Activated CD4-positive, alpha-beta T cell treated with anti-CD3 and anti-CD28 coated beads, Interleukin-10, Interleukin-2, amounts not matched to agents 100 ng/mL and 50 ng/mL, durations not matched to agents 16 hours and 8 hours (primary cell): ENCODE results near the gene LGALS3BP.
A peak's percentile ranks its signal among the peaks of the same experiment; 100 is the strongest.
"Not testable (repeated sequence)": the region's sequence is repeated elsewhere in the genome, so short reads cannot be mapped to it uniquely, and the experiment has no call there.

Experiments
- DNase-seq: peaks from one replicate; pipeline ENCODE4 v3.0.0-alpha.2; 2020

LGALS3BP gene

DNA sequence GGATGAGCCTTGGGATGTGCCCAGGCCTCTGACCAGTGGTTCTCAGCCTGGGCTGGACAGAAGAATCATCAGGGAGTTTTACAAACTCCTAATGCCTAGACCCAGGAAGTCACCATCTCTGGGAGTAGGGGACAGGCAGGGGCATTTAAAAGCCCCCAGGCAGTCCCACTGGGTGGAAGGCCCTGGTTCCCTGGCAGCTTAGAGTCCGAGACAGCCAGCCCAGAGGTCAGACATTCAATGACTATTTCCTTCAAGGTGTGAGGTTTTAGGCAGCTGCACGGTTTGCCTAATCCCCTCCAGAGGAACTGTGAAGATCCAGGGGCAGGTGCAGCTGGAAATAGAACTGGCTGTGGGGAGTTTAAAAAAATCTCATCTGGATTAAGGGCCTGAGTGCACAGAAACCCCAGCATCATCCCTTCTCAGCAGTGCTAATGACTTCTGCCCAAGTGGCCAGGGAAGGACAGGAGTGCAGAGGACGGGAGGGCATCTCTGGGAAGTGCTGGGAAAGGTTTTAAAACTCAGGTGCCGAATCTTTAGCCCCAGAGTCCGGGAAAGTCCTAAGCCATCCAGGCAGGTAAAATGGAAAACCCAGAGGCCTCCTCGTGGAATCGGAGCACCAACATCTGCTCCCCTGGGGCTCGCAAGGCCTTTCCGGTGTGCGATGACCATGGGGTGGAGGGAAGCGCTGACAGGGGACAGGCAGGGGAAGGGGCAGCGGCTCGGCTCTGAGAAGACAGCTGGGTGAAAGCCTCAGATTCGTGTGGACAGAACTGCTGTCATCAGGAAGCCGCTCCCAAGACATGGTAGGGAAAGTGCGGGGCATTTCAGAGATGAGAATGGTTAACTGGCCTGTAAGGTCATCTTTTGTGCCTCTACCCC, 1.5 kb upstream of the LGALS3BP start:
- no peak for DNase-seq

DNA sequence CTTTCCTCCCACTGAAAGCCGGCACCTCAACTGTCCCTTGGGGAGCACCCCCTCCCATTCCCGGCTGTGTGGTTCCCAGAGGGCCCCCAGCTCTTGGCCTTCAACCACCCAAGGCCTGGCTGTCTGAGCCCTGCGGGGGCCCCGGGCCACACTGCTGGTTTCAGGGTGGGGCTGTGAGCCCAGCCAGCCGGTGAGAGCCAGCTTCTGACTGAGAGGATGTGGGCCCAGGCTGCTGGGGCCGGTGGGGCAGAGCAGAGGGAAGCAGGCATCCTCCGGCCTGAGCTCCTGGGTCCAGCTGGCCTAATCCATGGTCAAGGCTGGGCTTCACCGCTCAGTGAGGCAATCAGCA, 875 bp upstream of the LGALS3BP start:
- no peak for DNase-seq

DNA sequence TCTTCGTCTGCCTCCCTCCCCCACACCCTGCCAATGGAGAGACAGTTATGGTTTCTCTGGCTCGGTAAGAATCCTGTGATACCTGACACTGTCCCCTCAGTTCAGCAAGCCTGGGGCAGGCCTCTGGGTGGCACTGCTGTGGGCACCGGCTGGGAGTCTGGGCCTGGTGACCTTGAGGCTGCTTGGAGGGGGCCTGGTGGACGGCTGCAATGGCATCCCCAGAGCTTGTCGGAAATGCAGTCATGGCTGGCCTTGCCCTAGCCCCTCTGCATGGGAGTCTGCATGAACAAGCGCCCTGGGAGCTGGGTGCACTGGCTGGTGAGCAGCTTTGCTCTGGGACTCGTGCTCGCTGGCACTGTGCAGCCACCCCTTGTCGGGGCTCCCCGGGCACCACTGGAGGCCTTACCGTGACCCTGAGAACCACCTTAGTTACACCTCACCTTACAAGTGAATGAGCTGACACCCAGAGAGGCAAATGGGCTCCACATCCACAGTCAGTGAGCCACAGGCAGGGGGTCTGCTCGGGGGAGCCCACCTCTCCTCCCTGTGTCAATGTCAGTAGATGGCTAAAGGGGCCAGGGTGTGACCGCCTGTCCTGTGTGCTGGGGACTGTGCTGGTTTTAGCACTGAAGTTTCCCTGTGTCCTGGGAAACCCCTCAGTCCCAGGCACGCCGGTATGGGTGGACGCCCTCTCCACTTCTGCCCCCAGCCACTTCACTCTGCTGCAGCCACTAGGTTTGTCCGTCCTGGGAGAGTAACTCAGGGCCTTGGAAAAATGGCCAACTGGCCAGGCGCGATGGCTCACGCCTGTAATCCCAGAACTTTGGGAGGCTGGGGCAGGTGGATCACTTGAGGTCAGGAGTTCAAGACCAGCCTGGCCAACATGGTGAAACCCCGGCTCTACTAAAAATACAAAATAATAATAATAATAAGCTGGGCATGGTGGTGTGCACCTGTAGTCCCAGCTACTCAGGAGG, 1.4 kb downstream of the LGALS3BP start:
- DNase-seq: no peak

DNA sequence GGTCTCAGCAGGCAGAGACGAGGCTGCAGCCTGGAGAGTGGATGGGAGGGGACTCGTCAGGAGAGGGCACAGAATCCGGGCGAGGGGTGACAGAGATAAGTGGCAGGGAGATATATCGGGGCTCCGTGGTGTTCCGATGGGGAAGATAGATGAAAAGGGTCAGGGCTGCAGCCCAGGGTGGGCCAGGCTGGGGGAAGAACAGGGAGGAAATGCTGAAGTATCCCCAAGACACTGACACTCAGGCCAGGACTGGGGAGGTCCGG, 2.1 kb downstream of the LGALS3BP start:
- no peak for DNase-seq

DNA sequence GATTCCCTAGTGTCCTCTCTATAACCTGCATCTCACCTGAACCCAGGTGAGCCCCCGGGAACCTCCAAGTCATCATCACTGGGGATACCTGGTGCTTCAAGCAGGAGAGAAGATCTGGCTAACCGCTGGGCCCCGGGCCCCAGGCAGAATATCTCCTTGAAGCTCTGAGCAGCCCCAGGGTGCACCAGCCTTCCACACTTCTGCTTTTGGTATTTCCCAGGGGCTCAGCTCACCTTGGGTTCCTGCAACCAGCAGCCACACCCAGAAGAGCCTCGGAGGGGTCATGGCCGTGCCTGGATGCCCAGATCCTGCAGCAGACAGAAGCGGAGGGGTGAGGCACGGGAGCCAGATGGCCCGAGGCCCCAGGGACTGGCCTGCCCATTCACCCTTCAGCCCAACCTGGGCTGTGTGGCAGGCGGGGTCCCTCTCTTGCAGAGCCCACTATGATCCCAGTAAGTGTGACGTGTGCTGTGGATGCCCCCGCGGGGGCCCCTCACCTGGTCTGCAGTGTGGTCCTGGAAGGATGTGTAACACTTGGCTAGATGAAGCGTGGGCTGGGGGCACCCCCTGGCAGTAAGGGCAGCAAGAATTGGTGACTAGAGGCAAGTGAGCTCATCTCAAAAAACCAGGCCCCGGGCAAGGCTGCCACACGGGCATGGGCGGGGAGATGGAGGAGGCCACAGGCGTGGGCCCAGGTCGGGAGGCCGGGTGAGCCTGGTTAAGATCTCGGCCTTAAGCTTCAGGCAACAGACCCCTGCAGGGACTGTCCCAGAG, 2.6 kb downstream of the LGALS3BP start:
- no peak for DNase-seq

DNA sequence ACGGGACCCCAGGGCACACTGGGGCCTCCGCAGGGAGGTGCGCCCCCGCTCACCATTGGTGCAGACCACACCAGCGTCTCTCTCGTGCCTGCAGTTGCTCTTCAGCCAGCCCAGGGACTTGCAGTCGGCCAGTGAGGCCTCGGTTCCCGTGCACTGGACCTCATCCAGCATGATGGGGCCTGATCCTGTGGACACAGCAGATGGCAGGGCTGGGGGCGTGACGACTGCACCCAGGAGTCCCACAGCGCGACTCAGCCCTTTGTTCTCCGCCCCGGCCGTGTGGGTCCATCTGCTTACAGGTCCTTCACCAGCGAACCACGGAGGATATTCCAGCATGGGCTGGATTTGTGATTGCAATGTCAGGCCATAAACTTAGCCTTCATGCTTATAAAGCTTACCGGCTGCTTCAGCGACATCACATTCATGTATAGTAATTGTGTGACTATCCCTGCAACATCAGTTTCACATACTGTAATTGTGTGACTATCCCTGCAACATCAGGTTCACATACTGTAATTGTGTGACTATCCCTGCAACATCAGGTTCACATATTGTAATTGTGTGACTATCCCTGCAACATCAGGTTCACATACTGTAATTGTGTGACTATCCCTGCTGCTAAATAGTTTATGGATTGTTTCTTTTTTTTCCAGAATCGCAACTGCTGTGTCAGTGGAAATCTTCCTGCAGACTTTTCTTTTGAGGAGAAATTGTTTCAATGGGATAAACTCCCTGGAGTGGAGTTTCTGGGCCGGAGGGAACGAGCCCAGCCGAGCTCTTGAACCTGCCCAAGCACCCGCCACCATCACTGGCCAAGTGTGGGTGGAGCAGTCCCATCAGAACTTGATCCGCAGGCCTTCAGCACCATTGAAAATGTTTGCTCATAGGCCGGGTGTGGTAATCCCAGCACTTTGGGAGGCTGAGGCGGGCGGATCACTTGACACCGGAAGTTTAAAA, 4.8 kb downstream of the LGALS3BP start:
- DNase-seq: peak; percentile 51

DNA sequence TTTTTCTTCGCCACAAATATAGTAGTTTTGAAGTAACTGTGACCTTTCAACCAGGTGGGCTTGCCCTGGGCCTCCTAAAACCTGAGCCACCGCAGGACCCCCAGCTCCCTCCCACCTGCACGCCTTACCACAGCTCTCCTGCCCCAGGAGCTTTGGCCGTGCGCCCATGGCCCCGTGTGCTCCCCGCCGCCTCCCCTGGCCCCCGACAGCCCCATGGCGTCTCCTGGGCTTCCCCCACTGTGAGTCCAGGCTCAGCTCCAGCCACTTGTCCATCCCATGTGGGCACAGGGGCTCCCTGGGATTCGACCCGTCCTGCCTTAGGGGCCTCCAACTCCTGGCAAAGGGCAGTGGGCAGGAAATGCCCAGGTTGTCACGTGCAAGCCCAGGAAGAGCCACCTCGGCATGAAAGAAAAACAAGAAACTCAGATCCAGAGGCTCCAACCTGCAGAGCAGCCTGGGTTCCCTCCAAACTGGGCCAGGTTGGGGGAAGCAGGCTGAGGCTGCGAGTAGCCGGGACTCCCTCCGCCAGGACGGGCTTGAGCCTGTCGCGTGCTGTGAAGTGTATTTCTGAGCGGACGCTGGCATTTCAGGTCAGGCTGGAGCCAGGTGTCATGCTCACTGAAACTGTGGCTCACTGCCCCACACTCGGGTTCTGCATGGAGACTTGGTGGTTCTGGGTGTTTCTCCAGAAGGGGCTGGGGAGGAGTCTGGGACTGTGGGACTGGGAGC, 5.8 kb downstream of the LGALS3BP start:
- no peak for DNase-seq

DNA sequence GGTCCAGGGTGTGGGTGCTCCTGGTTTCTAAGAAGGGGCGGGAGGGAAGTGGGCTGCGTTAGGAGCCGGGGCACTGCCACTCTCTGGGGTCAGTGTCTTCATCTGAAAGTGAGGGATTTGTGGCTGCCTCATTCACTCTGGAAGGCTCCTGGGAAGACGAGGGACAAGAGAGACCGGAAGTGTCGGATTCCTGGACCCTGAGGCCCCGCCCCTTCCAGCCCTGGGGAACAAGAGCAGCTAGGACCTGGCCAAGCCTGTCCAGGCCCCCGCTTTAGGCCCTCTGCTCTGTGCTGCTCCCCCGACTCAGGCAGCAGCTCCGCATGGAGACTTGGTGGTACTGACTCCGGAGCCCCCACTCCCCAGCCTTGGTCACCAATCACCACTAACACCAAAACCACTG, 6.5 kb downstream of the LGALS3BP start:
- no peak for DNase-seq

DNA sequence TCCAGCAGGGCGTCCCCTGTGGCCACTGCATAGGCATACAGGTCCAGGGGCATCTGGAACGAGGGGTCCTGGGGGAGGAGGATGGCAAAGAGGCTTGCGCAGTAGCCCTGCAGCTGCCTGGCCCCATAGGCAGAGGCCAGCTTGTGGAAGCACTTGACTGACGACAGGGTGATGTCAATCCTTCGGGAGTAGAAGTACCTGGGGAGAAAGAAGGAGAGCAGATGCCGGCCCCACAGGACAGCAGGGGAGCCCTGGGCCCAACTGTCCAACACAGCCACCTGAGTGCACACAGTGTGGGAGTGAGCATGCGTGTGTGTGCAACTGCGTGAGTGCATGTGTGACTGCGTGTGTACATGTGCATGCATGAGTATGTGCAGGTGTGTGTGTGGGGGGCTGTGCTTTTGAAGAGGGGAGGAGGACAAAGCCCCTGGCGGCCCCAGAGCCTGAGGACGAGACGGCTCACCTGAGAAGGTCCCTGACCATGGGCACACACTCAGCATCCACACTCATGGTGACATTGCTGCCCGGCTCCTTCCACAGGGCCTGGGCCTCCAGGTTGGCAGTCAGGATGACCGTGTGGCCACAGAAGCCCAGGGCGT, 7.1 kb downstream of the LGALS3BP start:
- DNase-seq: no peak

DNA sequence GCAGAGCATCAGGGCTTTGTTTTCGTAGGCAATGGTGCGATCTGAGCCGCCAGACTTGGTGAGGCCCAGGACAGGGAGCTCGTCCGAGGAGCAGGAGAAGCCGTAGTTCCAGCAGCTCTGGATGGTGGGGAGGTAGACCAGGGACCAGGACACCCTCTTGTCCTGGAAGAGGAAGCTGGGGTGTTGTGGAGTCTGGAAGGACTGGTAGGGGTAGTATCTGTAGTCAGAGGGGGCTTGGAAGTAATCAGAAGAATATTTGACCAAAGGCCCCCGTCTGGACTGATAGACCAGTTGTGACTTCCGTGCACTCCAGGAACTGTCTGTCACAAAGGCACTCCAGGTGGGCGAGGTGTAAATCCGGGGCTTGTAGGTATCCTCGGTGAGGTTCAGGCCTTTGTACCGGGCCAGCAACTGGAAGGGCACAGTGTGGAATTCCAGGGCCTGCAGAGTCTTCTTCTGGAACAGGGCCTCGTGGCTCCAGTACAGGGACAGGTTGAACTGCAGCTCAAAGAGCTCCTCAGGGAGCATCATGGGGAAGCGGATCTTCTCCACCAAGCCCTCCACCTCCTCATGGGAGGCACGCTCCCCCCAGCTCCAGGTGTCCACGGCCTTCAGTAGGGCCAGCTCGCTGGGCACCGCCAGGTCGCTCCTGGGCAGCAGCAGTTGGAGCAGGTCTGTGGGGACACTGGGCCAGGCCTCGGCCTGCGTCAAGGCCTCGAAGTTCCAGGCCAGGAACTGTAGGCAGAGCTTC, 7.8 kb downstream of the LGALS3BP start:
- no peak for DNase-seq

DNA sequence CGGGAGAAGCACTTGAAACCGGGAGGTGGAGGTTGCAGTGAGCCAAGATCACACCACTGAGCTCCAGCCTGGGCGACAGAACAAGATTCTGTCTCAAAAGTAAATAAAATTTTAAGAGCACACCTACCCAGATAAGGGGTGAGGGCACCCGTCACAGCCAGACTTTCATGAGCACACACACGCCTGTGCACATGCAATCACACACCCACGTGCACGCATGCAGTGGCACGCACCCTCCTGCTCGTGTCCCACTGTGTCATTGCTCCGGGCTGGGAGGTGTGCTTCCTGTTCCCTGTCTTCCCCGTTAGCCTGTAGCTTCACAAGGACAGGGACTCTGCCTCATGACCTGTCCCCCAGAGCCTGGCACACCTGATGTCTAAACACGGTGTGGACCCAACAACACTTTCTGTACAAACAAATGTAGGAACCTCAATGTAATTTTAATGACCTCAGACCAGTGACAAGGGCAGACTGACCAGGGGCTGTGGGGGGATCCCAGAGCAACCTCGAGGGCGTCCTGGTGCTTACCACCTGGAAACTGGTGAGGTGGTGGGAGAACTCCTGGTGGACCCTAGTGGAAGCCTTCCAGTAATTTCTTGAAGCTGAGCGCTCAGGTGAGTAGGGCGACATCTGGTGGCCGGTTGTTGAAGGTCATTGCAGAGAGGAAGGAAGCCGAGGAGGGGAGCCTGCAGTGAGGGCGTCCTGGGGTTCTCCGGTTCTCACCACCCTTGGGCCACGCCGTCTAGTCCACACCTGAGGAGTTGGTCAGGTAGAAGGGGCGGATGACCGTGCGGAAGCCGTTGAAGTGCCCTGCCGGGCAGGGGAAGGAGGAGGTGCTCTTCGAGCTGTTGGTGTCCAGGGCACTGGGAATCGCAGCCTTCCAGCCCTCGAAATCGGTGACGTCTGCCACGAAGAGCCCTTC, 8.6 kb downstream of the LGALS3BP start:
- peak; percentile 73 for DNase-seq

DNA sequence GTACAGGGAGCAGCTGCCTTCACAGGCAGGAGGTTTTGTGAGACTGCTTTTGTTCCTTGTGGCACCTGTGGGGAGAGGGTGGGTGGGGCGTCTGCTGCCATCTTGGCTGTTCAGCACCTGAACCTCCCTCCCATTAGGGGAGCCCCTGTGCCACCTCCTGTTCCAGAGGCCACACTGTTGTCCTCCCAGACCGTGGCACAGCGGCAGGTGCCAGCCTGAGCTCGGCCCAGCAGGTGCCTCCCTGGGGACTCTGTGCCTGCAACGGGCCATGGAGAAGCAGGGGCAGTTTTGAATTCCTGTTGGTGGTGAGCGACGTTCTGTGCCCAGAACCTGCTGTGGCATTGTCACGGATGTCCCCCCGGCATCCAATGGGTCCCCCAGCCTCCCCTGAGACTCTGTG, 9.9 kb downstream of the LGALS3BP start:
- no peak for DNase-seq

DNA sequence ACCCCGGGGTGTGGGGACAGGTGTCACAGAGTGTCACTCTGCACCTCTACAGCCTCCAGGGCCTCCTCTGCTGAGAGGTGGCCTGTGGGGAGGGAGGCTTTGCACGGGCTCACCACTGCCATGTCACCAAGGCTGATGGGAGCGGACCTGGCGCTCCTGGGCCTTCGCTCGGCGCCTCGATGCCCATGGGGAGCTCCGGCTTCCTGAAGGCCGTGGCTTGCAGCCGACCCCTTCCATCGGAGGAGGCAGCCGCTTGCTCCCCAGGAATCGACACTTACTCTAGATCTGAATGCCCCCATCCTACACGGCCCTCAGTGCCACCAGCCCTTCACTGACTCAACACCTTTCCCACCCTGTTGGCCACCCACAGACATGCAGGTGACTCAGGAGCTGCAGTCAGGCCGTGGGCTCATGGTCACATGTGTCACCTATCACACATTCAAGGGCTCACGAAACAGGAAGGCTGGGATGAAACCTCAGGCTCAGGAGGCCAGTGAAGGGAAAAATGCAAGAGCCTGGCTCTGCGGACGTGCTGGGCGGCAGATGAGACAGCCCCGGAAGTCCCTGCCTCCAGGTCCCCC, 11.9 kb downstream of the LGALS3BP start:
- no peak for DNase-seq

DNA sequence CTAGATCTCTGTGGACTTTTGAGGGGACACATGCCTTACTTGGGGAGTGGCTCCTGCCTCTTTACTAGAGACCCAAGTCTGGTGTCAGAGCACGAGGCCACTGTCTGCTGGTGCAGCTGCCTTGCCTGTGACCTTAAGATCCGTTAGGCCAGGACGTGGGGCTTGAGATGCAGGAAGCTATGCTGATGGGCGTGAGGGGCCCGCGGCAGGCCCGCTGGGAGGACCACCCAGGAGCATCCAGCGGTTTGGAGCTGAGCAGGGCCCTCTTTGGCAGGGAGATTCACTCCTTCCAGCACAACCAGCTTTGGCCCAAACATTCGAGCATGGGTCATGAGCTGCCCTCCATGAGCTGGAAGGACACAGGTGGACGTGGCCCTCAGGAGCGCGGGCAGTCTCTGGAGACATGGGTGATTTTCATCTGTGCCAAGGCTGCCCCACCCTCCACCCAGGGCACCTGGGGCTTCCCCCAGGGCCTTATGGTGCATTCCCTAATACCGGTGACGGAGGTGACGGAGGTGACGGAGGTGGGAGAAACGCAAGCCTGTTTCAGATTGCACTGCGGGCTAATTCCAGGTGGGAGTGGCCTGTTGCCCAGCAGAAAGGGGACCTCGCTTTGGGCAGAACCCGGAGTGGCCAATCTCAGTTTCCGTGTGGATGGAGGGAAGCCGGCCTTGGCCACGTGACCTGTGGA, 12.7 kb downstream of the LGALS3BP start:
- DNase-seq: no peak

DNA sequence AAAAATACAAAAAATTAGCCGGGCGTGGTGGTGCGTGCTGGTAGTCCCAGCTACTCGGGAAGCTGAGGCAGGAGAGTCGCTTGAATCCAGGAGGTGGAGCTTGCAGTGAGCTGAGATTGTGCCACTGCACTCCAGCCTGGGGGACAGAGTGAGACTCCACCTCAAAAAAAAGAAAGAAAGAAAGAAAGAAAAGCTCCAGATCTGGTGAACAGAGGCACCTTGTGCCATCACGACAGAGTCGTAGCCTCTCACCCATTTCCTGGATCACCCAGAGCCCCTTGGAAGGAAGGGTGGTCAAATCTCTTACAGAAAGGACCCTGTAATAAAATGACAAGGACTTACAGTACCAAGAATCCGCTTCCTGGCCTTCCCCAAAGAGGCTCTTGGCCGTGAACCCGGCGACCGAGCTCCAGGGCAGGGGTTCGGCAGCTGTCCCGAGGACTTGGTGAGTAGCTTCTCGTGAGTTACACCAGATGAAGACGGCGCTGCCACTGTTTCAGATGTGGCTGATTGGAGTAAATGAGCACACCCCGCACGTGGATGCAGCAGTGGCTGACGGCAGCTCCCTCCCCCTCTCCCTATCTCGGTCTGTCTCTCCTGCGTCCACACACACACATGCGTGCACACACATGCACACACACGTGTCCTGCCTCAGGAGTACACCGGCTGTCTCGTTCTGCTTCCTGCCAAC, 13.5 kb downstream of the LGALS3BP start:
- no peak for DNase-seq

DNA sequence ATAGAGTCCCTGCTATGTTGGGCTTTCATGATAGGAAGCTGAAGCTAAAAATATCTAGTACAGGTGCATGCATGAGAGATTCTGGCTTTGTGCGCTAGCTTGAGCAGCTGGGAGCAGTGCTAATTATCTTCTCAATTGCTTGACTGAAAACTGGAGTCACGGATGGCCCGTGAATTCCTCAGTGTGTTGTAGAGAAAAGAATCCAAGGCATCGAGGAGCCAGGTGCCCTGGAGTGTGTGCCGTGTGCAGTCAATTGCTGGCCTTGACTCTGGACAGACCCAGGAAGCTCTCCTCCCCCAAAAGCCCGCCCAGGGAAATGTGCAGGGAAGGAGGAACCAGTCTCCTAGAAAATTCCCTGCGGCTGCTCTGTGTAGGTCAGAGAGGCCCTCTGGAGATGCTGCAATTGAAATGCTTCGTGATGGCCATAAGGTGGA, 14.2 kb downstream of the LGALS3BP start:
- DNase-seq: no peak

DNA sequence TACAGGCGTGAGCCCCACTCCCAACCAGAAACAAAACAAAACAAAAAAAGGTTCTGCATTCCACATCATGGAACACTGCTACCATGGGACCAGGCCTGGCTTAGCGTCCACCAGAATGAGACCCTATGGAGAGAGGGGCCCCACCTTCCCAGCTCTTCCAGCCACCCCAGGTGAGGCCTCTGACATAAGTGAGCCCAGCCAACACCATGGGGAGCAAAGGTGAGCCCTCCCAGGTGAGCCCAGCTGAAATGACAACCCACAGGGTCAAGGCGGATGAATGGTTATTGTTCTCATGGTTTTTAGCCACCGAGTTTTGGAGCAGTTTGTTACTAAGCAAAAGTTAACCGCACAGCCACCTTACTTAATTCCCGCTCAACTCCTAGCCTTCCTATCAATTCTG, 16.3 kb downstream of the LGALS3BP start:
- DNase-seq: no peak

DNA sequence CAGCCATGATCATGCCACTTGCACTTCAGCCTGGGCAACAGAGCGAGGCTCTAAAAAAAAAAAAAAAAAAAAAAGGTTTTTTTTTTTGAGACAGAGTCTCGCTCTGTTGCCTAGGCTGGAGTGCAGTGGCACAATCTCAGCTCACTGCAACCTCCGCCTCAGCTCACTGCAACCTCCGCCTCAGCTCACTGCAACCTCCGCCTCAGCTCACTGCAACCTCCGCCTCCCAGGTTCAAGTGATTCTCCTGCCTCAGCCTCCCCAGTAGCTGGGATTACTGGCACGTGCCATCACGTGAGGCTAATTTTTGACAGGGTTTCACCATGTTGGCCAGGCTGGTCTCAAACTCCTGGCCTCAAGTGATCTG, 16.8 kb downstream of the LGALS3BP start:
- not testable (repeated sequence) for DNase-seq
